Lower leg skin (tissue), 4 donors: ENCODE data around the gene RPRM. TPM values are rescaled to one million over a fixed set of nuclear protein-coding genes. Genes with fewer than 3 reads are reported as not detected.
"Not testable (repeated sequence)": the region's sequence is repeated elsewhere in the genome, so short reads cannot be mapped to it uniquely, and the experiment has no call there.

Experiments
- DNase-seq, 2 donors: peaks; one replicate each; pipeline ENCODE4 v3.0.0-alpha.2; 2019; ENCODE audit warnings: low spot score in 2 of 2
- H3K4me3 ChIP-seq: fragments of 200-600 bp; sonication (generic); 2 replicates; pipeline ENCODE4 v1.5.1; 2017; ENCODE audit warnings: mild to moderate bottlenecking, low read depth; ENCODE audit not compliant: poor library complexity, severe bottlenecking
- POLR2A ChIP-seq, 2 donors: fragments of 450-650 bp; IDR thresholded peaks; one replicate each; pipeline ENCODE4 v1.6.1; 2016 to 2017; ENCODE audit warnings: antibody characterized with exemption in 2 of 2, mild to moderate bottlenecking in 1 of 2, moderate library complexity in 1 of 2
- WGBS, 2 donors: methylation state at CpG; one replicate each; pipeline ENCODE4 v1.1.5; 2018; 5-methylcytosine and 5-hydroxymethylcytosine counted together
- intact Hi-C: fragments of 100-400 bp; cut with DNase I; formaldehyde crosslinking; loops from one replicate; pipeline ENCODE4 v1.15.0; 2023; ENCODE audit warnings: low total_unique reads
- total RNA-seq, 4 donors: library from RNA; depleted of rRNA; stranded (reverse); fragments of >200 nt; gene quantifications; one replicate each; pipeline ENCODE4 v1.1.0, GENCODE V29; 2016
- TF ChIP-seq, protein P1 (sequence below), 3 donors: fragments of 450-650 bp; IDR thresholded peaks; one replicate each; pipeline ENCODE4 v1.5.1; 2016; ENCODE audit warnings: antibody characterized with exemption in 3 of 3, mild to moderate bottlenecking in 3 of 3, moderate library complexity in 2 of 3

RPRM gene
- total RNA-seq, 4 donors from 2014 or later = 0.51 to 1.0 (median 0.84) TPM; not detected in 1

DNA sequence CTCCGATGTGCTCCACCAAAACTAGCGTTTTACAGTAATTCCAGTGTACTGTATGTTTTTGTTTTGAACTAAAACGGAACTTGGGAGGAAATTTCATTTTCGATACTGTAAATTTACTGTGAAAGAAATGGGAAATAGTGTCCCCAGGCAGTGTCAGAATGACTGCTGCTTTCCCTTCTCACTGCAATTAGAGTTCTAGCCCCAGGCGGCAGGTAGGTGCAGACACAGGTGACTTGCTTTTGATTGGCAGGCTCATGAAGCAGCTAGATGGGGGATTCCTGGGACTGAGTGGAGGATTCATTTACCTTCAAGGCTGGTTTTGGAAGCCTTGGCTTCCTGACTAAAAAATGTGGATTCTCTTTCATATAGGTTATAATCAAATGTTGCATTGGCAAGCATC is 27.0 kb downstream of the RPRM start:
- no peak for DNase-seq
- intact Hi-C loops = no loop called here
- 54 to 64% methylated on average over 5 of the region's 5 CpGs for WGBS, 2 donors
- TF ChIP-seq, protein P1, sequence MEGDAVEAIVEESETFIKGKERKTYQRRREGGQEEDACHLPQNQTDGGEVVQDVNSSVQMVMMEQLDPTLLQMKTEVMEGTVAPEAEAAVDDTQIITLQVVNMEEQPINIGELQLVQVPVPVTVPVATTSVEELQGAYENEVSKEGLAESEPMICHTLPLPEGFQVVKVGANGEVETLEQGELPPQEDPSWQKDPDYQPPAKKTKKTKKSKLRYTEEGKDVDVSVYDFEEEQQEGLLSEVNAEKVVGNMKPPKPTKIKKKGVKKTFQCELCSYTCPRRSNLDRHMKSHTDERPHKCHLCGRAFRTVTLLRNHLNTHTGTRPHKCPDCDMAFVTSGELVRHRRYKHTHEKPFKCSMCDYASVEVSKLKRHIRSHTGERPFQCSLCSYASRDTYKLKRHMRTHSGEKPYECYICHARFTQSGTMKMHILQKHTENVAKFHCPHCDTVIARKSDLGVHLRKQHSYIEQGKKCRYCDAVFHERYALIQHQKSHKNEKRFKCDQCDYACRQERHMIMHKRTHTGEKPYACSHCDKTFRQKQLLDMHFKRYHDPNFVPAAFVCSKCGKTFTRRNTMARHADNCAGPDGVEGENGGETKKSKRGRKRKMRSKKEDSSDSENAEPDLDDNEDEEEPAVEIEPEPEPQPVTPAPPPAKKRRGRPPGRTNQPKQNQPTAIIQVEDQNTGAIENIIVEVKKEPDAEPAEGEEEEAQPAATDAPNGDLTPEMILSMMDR (IDR thresholded peaks at IDR 0.05) = no peak
- TF ChIP-seq POLR2A (IDR thresholded peaks at IDR 0.05) = no peak
- H3K4me3 ChIP-seq = no peak overlapping the region

- 68 to 81% methylated on average over 4 of the region's 4 CpGs for WGBS, 2 donors
- DNase-seq = no peak
- TF ChIP-seq POLR2A (IDR thresholded peaks at IDR 0.05) = no peak
- TF ChIP-seq, protein P1 (IDR thresholded peaks at IDR 0.05) = no peak
- no peak overlapping the region for H3K4me3 ChIP-seq
- intact Hi-C loops = no loop called here
Observed at GRCh38 chr2:153443106-153443505, 35.5 kb downstream of the RPRM start.

- DNase-seq, H3K4me3 ChIP-seq, intact Hi-C loops: not testable (repeated sequence)
- 78 to 83% methylated on average over 5 of the region's 5 CpGs for WGBS, 2 donors
Observed at GRCh38 chr2:153442616-153443015, 35.9 kb downstream of the RPRM start.

GRCh38 chr2:153440090-153440489 is 38.5 kb downstream of the RPRM start:
- WGBS, 2 donors = 96 to 100% methylated on average over 2 of the region's 2 CpGs
- intact Hi-C loops, H3K4me3 ChIP-seq: not testable (repeated sequence)

DNA sequence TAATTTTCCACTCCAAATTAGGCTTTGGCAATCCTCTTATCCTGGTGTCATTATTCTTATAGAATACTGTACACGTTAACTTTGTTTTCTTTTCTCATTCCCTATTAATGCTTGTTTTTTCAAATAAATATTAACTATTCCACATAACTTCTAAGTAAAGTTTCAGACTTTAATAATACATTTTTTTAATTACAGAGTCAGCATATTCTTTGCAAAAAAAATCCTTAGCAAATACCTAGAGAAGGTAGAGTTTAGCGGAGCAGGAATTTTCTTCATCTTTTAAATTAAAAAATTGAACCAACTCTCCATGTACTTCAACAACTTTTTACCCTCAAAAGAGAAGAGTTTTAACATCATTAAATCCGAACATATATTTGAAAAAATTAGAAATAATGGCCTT is 45.2 kb downstream of the RPRM start:
- H3K4me3 ChIP-seq = no peak overlapping the region
- 82 to 89% methylated on average over 3 of the region's 3 CpGs for WGBS, 2 donors
- DNase-seq = no peak
- TF ChIP-seq, protein P1 (IDR thresholded peaks at IDR 0.05) = no peak
- TF ChIP-seq POLR2A (IDR thresholded peaks at IDR 0.05) = no peak
- intact Hi-C loops = no loop called here

More at GRCh38 chr2:153440090-153440489, 38.5 kb downstream of the RPRM start:
- DNase-seq = not testable (repeated sequence)

DNA sequence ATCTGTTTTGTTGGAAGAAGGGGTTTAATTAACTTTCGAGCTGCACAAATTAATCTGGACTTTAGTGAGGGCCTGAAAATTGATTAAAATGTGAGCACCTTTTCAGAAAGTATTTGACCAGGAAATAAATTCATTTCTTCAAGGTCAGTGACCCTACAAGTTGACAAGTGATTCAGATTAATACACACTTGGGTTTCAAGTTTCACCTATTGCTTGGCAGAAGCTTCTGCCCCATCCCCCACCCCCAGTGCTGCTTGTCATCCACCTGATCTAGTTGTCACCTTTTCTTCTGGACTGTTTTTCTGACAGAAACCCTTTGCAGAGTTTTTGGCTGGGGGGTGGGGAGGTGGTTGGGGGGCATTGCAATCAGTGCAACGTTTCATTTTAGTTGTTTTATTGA is 46.2 kb downstream of the RPRM start:
- intact Hi-C loops = no loop called here
- WGBS, 2 donors = 48 to 51% methylated on average over 2 of the region's 2 CpGs
- no peak overlapping the region for H3K4me3 ChIP-seq

DNA sequence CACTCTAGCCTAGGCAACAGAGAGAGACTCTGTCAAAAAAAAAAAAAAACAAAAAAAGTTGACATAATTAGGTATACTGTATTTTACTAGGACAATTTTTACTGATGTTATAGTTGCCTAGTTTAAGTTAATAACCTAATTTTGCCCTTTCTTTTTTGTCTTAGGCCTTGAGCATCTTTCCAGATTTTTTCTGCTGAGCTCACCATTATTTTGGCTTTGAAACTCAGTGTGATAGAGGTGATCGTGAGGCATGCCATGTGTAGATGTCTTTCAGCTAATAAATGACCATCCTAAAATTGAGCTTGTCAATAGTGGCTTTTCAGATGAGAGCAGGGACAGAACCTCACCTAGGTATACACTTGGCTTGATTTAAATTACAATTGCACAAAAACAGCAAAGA is 47.4 kb downstream of the RPRM start:
- no peak for DNase-seq
- H3K4me3 ChIP-seq = no peak overlapping the region
- WGBS, 2 donors = 71 to 74% methylated on average over 1 of the region's 1 CpG
- intact Hi-C loops = no loop called here
- TF ChIP-seq, protein P1 (IDR thresholded peaks at IDR 0.05) = no peak
- TF ChIP-seq POLR2A (IDR thresholded peaks at IDR 0.05) = no peak

More for the DNA sequence above, 46.2 kb downstream of the RPRM start:
- TF ChIP-seq, protein P1 (IDR thresholded peaks at IDR 0.05) = no peak
- no peak for TF ChIP-seq POLR2A (IDR thresholded peaks at IDR 0.05)
- DNase-seq = no peak
